Measurements from ENCODE around the gene PRICKLE2.

GRCh38 chr3:64195789-64196188, 29.5 kb downstream of the PRICKLE2 start:
- TF ChIP-seq CTCF (IDR thresholded peaks at IDR 0.05) (no peak), STAT6 (CRISPR knock-in tag; conservative IDR thresholded peaks at IDR 0.05; ENCODE audit: low read depth) (no peak)
